Measurements from ENCODE around the gene TRPM4. TPM values are rescaled to one million over a fixed set of nuclear protein-coding genes. Genes with fewer than 3 reads are reported as not detected.
A peak's percentile ranks its signal among the peaks of the same experiment; 100 is the strongest.

The TRPM4 gene
- polyA plus RNA-seq, 1 of the 3 experiments (the other 2 are of a cell fraction) = 20.6 TPM

- H3K36me3 ChIP-seq (replicated peaks in 1 of 2; ENCODE audit: control insufficient read depth in 1 of 2, insufficient read depth in 2 of 2, low read length in 1 of 2) = peaks cover 31 to 47% of the 10 kb centered on the region in 2 experiments
- peaks cover 44% of the 10 kb centered on the region for H4K20me1 ChIP-seq (ENCODE audit: insufficient read depth)
- no peaks in the 10 kb centered on the region for H3K9me2 ChIP-seq
- POLR2A ChIA-PET = interaction anchor here (0.6 kb wide), 1 partner anchor 112 kb away, joined by 5 read pairs; no protein-coding TSS in a partner anchor
- peaks cover 18% of the 10 kb centered on the region for H3K79me2 ChIP-seq (ENCODE audit: insufficient read depth)
- peak overlapping the region in 1 of 2 experiments; percentile 68; a peak in 2 of 4 replicates for H3K27ac ChIP-seq (ENCODE audit: low read depth in 2 of 2, low read length in 1 of 2)
- TF ChIP-seq EP300 (IDR thresholded peaks at IDR 0.05; ENCODE audit: borderline replicate concordance in 1 of 2, low read depth in 1 of 2, low read length in 1 of 2) (no peak), REST (IDR thresholded peaks at IDR 0.05; ENCODE audit: low read depth, low read length) (no peak), SMC3 (IDR thresholded peaks at IDR 0.05; ENCODE audit: low read depth, low read length) (no peak), GATA2 (CRISPR knock-in tag; IDR thresholded peaks at IDR 0.05) (no peak), RXRA (IDR thresholded peaks at IDR 0.05; ENCODE audit: borderline replicate concordance, low read depth) (no peak), TEAD4 (IDR thresholded peaks at IDR 0.05; ENCODE audit: borderline replicate concordance, insufficient read depth) (no peak), USF2 (IDR thresholded peaks at IDR 0.05; ENCODE audit: borderline replicate concordance, low read depth, low read length) (no peak), EZH2phosphoT487 (IDR thresholded peaks at IDR 0.05; ENCODE audit: borderline replicate concordance, low read depth) (no peak), CHD2 (IDR thresholded peaks at IDR 0.05; ENCODE audit: low read length, partially characterized antibody) (no peak), FOSL2 (IDR thresholded peaks at IDR 0.05; ENCODE audit: borderline replicate concordance, low read depth) (no peak), ELF1 (IDR thresholded peaks at IDR 0.05) (no peak), NFIC (IDR thresholded peaks at IDR 0.05; ENCODE audit: borderline replicate concordance) (no peak), MAX (IDR thresholded peaks at IDR 0.05; ENCODE audit: low read depth) (no peak), RAD21 (IDR thresholded peaks at IDR 0.05; ENCODE audit: low read length) (no peak)
- H3K4me3 ChIP-seq (ENCODE audit: low read depth in 2 of 2, low read length in 1 of 2) = no peak overlapping the region
- CTCF ChIA-PET = interaction anchor here (2.9 kb wide), 1 partner anchor 12 kb away, joined by 21 read pairs; no protein-coding TSS in a partner anchor
- peak overlapping the region; percentile 66 for H3K4me2 ChIP-seq
- no peak overlapping the region for H3K9ac ChIP-seq
- WGBS (ENCODE audit: low lambda C conversion rate) = 90% methylated on average over 7 of the region's 8 CpGs
- H2AFZ ChIP-seq (ENCODE audit: low read depth) = no peak overlapping the region
- H3K9me3 ChIP-seq = no peaks in the 10 kb centered on the region
- DNase-seq = no peak
- peaks cover 13% of the 10 kb centered on the region in 2 experiments; a peak in 2 of 4 replicates for H3K4me1 ChIP-seq (ENCODE audit: control insufficient read depth in 1 of 2, insufficient read depth in 2 of 2, low read depth in 1 of 2, low read length in 1 of 2)
- peaks cover 73% of the 10 kb centered on the region for H3F3A ChIP-seq (replicated peaks; ENCODE audit: insufficient read depth)
- no peaks in the 10 kb centered on the region for H3K27me3 ChIP-seq (ENCODE audit: insufficient read depth)
Measured at GRCh38 chr19:49109569-49110233, 47.9 kb upstream of the TRPM4 start.

All from SK-N-SH (cell line).